ENCODE results near the gene ZNF613. TPM values are rescaled to one million over a fixed set of nuclear protein-coding genes. Genes with fewer than 3 reads are reported as not detected.
"Not testable (repeated sequence)": the region's sequence is repeated elsewhere in the genome, so short reads cannot be mapped to it uniquely, and the experiment has no call there.

ZNF613 gene
- total and polyA plus RNA-seq, 8 donors, result 7.0 to 15.5 (median 13.8) TPM

- DNase-seq, result no peak
- H3K9me3 ChIP-seq, result peaks cover 20 to 99% of the 10 kb centered on the region in 2 donors
- H3K4me1 ChIP-seq, result no peaks in the 10 kb centered on the region
- intact Hi-C loops (cut with DNase I), result no loop called here
- no peak overlapping the region for H3K4me3 ChIP-seq
- peaks cover 12 to 88% of the 10 kb centered on the region in 2 donors for H3K36me3 ChIP-seq
- H3K27ac ChIP-seq, result no peak overlapping the region
- no peak for ATAC-seq
- H3K27me3 ChIP-seq, result no peaks in the 10 kb centered on the region
- TF ChIP-seq CTCF (IDR thresholded peaks at IDR 0.05), result no peak
Observed at GRCh38 chr19:51965583-51965982, 38.3 kb downstream of the ZNF613 start.

- Histone ChIP-seq H3K9me3 (peaks cover 37 to 100% of the 10 kb centered on the region in 2 donors), H3K4me1 (no peaks in the 10 kb centered on the region), H3K27me3 (no peaks in the 10 kb centered on the region), H3K4me3 (no peak overlapping the region), H3K36me3 (peaks cover 19 to 98% of the 10 kb centered on the region in 2 donors), H3K27ac (no peak overlapping the region)
- intact Hi-C loops (cut with DNase I), result no loop called here
- no peak for ATAC-seq
- no peak for TF ChIP-seq CTCF (IDR thresholded peaks at IDR 0.05)
- DNase-seq, result no peak
Observed at GRCh38 chr19:51970718-51971117, 43.4 kb downstream of the ZNF613 start.

GRCh38 chr19:51971624-51972023, 44.4 kb downstream of the ZNF613 start:
- Histone ChIP-seq H3K27ac (no peak overlapping the region), H3K36me3 (peaks cover 10 to 98% of the 10 kb centered on the region in 2 donors), H3K27me3 (no peaks in the 10 kb centered on the region), H3K4me3 (no peak overlapping the region), H3K9me3 (peaks cover 30 to 100% of the 10 kb centered on the region in 2 donors), H3K4me1 (no peaks in the 10 kb centered on the region)
- TF ChIP-seq CTCF (IDR thresholded peaks at IDR 0.05), result no peak
- ATAC-seq (no peak), DNase-seq (no peak)
- intact Hi-C loops (cut with DNase I), result no loop called here

GRCh38 chr19:51975787-51976186, 48.5 kb downstream of the ZNF613 start:
- H3K27ac ChIP-seq; H3K4me1 ChIP-seq; H3K27me3 ChIP-seq; DNase-seq; H3K4me3 ChIP-seq; ATAC-seq; intact Hi-C loops (cut with DNase I): not testable (repeated sequence)
- peaks cover 9 to 97% of the 10 kb centered on the region in 2 donors for H3K36me3 ChIP-seq
- H3K9me3 ChIP-seq, result peaks cover 17 to 100% of the 10 kb centered on the region in 2 donors

GRCh38 chr19:51976852-51977251, 49.6 kb downstream of the ZNF613 start:
- intact Hi-C loops (cut with DNase I), result no loop called here
- TF ChIP-seq CTCF (IDR thresholded peaks at IDR 0.05), result no peak
- ATAC-seq (no peak), DNase-seq (no peak)
- Histone ChIP-seq H3K4me3 (no peak overlapping the region), H3K27me3 (no peaks in the 10 kb centered on the region), H3K27ac (no peak overlapping the region), H3K36me3 (peaks cover 5 to 96% of the 10 kb centered on the region in 2 donors), H3K4me1 (peaks cover 0 to 9% of the 10 kb centered on the region in 2 donors), H3K9me3 (peaks cover 17 to 100% of the 10 kb centered on the region in 2 donors)

- peaks cover 5 to 96% of the 10 kb centered on the region in 2 donors for H3K36me3 ChIP-seq
Observed at GRCh38 chr19:51977346-51977745, 50.1 kb downstream of the ZNF613 start.

More at GRCh38 chr19:51977346-51977745, 50.1 kb downstream of the ZNF613 start:
- no peak for TF ChIP-seq CTCF (IDR thresholded peaks at IDR 0.05)
- DNase-seq (no peak), ATAC-seq (no peak)
- Histone ChIP-seq H3K4me3 (no peak overlapping the region), H3K4me1 (peaks cover 0 to 9% of the 10 kb centered on the region in 2 donors), H3K9me3 (peaks cover 17 to 100% of the 10 kb centered on the region in 2 donors), H3K27ac (no peak overlapping the region), H3K27me3 (no peaks in the 10 kb centered on the region)
- intact Hi-C loops (cut with DNase I), result no loop called here
